ENCODE data around the gene SHISA9. TPM values are rescaled to one million over a fixed set of nuclear protein-coding genes. Genes with fewer than 3 reads are reported as not detected.

The SHISA9 gene
- total and polyA plus RNA-seq, 4 donors, result under 0.01 to 0.46 (median 0.07) TPM

DNA sequence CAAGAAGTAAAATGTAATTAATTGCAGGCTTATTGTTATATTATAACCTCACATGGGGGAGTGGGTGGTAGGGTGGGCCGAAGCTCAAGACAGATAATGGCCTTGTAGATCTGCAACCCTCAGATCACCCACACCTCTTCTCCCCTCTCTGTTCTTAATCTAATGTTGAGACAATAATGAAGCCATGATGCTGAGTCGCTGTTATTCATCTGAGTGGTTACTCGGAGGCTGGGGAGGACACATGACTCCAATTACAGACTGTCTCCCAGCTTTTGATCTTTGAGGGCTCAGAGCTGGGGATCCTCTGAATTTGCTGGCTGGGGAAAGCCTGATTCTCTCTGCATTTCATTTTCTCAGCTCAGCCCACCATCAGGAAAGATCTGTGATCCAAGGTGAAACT, 275.3 kb downstream of the SHISA9 start:
- no peak overlapping the region for H3K4me3 ChIP-seq
- H3K9ac ChIP-seq (ENCODE audit: insufficient read depth in 1 of 2, low read length in 2 of 2), result no peak overlapping the region
- no peaks in the 10 kb centered on the region for H3K4me1 ChIP-seq (ENCODE audit: control insufficient read depth in 5 of 5, insufficient read depth in 5 of 5, low read length in 5 of 5)
- peaks cover 0 to 3% (median 0%) of the 10 kb centered on the region in 3 donors for H3K27me3 ChIP-seq (ENCODE audit: control insufficient read depth in 3 of 3, insufficient read depth in 3 of 3, low read length in 2 of 3)
- ATAC-seq (ENCODE audit: insufficient read depth, low FRiP score) (no peak), DNase-seq (no peak)
- H3K36me3 ChIP-seq (ENCODE audit: control insufficient read depth in 4 of 4, insufficient read depth in 4 of 4, low read length in 4 of 4), result no peaks in the 10 kb centered on the region
- H3K9me3 ChIP-seq (ENCODE audit: control insufficient read depth in 4 of 4, insufficient read depth in 3 of 4, low read length in 3 of 4), result peaks cover 0 to 4% (median 0%) of the 10 kb centered on the region in 4 donors
- TF ChIP-seq, protein P1, sequence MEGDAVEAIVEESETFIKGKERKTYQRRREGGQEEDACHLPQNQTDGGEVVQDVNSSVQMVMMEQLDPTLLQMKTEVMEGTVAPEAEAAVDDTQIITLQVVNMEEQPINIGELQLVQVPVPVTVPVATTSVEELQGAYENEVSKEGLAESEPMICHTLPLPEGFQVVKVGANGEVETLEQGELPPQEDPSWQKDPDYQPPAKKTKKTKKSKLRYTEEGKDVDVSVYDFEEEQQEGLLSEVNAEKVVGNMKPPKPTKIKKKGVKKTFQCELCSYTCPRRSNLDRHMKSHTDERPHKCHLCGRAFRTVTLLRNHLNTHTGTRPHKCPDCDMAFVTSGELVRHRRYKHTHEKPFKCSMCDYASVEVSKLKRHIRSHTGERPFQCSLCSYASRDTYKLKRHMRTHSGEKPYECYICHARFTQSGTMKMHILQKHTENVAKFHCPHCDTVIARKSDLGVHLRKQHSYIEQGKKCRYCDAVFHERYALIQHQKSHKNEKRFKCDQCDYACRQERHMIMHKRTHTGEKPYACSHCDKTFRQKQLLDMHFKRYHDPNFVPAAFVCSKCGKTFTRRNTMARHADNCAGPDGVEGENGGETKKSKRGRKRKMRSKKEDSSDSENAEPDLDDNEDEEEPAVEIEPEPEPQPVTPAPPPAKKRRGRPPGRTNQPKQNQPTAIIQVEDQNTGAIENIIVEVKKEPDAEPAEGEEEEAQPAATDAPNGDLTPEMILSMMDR (IDR thresholded peaks at IDR 0.05; ENCODE audit: control extremely low read depth, extremely low read depth), result no peak
- no peak overlapping the region for H3K27ac ChIP-seq (ENCODE audit: low read depth in 1 of 2, low read length in 1 of 2)
- 57 to 69% methylated on average over 3 of the region's 3 CpGs for WGBS, 2 donors

DNA sequence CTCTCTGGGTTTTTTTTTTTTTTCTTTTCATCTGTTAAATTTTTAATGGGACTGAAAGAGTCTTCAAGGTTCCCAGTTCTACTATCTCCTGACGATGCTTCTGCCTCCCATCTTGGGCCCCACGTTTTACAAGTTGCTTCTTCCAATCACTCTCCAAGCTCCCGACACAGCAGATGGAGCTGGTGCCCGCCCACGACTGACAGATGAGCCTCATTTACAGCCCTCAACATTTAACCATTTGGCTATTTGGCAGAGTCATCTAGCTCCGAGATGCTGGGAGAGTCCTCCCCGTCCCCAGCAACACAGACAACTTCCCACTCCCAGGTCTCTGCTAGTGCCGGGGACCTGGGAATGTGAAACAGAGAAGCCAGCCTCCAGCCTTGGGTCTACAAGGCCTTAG, 276.9 kb downstream of the SHISA9 start:
- Histone ChIP-seq H3K4me3 (no peak overlapping the region), H3K27me3 (ENCODE audit: control insufficient read depth in 3 of 3, insufficient read depth in 3 of 3, low read length in 2 of 3) (peaks cover 0 to 3% (median 0%) of the 10 kb centered on the region in 3 donors), H3K4me1 (ENCODE audit: control insufficient read depth in 5 of 5, insufficient read depth in 5 of 5, low read length in 5 of 5) (no peaks in the 10 kb centered on the region), H3K9me3 (ENCODE audit: control insufficient read depth in 4 of 4, insufficient read depth in 3 of 4, low read length in 3 of 4) (peaks cover 0 to 4% (median 0%) of the 10 kb centered on the region in 4 donors), H3K27ac (ENCODE audit: low read depth in 1 of 2, low read length in 1 of 2) (no peak overlapping the region), H3K36me3 (ENCODE audit: control insufficient read depth in 4 of 4, insufficient read depth in 4 of 4, low read length in 4 of 4) (no peaks in the 10 kb centered on the region), H3K9ac (ENCODE audit: insufficient read depth in 1 of 2, low read length in 2 of 2) (no peak overlapping the region)
- no peak for DNase-seq
- WGBS, 2 donors, result 26 to 32% methylated on average over 8 of the region's 8 CpGs
- no peak for ATAC-seq (ENCODE audit: insufficient read depth, low FRiP score)
- TF ChIP-seq, protein P1 (IDR thresholded peaks at IDR 0.05; ENCODE audit: control extremely low read depth, extremely low read depth), result no peak

DNA sequence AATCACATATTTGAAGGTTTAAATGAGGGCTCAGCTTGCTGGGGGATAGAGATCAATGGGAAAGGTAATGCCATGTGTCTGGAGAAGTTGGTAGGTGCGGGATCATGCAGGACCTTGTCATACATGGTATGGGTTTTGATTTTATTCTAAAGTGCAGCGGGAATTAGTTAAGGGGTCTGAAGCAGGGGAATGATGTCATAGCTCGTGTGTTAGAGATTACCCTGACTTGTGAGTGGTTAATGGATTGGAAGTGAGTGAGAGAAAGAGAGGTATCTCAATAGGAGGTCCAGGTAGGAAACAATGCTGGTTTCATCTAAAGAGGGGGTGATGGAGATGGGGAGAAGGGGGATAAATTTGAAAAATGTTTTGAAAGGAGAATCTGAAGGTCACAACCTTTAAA, 280.0 kb downstream of the SHISA9 start:
- ATAC-seq (ENCODE audit: insufficient read depth, low FRiP score), result no peak
- Histone ChIP-seq H3K4me1 (ENCODE audit: control insufficient read depth in 5 of 5, insufficient read depth in 5 of 5, low read length in 5 of 5) (no peaks in the 10 kb centered on the region), H3K9me3 (ENCODE audit: control insufficient read depth in 4 of 4, insufficient read depth in 3 of 4, low read length in 3 of 4) (peaks cover 0 to 3% (median 0%) of the 10 kb centered on the region in 4 donors), H3K27ac (ENCODE audit: low read depth in 1 of 2, low read length in 1 of 2) (no peak overlapping the region), H3K36me3 (ENCODE audit: control insufficient read depth in 4 of 4, insufficient read depth in 4 of 4, low read length in 4 of 4) (no peaks in the 10 kb centered on the region), H3K9ac (ENCODE audit: insufficient read depth in 1 of 2, low read length in 2 of 2) (no peak overlapping the region), H3K4me3 (no peak overlapping the region), H3K27me3 (ENCODE audit: control insufficient read depth in 3 of 3, insufficient read depth in 3 of 3, low read length in 2 of 3) (no peaks in the 10 kb centered on the region)
- WGBS, 2 donors, result 68 to 74% methylated on average over 3 of the region's 3 CpGs
- DNase-seq, result no peak
- TF ChIP-seq, protein P1 (IDR thresholded peaks at IDR 0.05; ENCODE audit: control extremely low read depth, extremely low read depth), result no peak

DNA sequence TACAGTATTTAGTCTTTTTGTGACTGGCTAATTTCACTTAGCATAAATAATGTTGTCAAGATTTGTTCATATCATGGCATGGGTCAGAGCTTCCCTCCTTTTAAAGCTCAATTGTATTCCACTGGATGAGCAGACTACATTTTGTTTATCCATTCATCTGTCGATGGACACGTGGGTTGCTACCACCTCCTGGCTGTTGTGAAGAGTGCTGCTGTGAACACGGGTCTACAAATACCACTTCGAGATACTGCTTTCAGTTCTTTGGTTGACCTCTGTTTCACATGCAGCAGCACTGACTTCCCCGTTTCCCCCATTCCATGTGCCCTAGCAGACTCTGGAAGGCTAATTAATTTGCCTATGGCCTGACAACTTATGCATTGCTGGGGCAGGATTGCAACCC, 285.4 kb downstream of the SHISA9 start:
- no peaks in the 10 kb centered on the region for H3K4me1 ChIP-seq (ENCODE audit: control insufficient read depth in 5 of 5, insufficient read depth in 5 of 5, low read length in 5 of 5)
- no peaks in the 10 kb centered on the region for H3K27me3 ChIP-seq (ENCODE audit: control insufficient read depth in 3 of 3, insufficient read depth in 3 of 3, low read length in 2 of 3)
- ATAC-seq (ENCODE audit: insufficient read depth, low FRiP score) (no peak), DNase-seq (no peak)
- H3K27ac ChIP-seq (ENCODE audit: low read depth in 1 of 2, low read length in 1 of 2), result no peak overlapping the region
- peaks cover 0 to 3% (median under 1%) of the 10 kb centered on the region in 4 donors for H3K9me3 ChIP-seq (ENCODE audit: control insufficient read depth in 4 of 4, insufficient read depth in 3 of 4, low read length in 3 of 4)
- no peak overlapping the region for H3K9ac ChIP-seq (ENCODE audit: insufficient read depth in 1 of 2, low read length in 2 of 2)
- TF ChIP-seq, protein P1 (IDR thresholded peaks at IDR 0.05; ENCODE audit: control extremely low read depth, extremely low read depth), result no peak
- no peak overlapping the region for H3K4me3 ChIP-seq
- 31 to 42% methylated on average over 5 of the region's 5 CpGs for WGBS, 2 donors
- no peaks in the 10 kb centered on the region for H3K36me3 ChIP-seq (ENCODE audit: control insufficient read depth in 4 of 4, insufficient read depth in 4 of 4, low read length in 4 of 4)
